ENCODE data around the gene NT5C1B. TPM values are rescaled to one million over a fixed set of nuclear protein-coding genes. Genes with fewer than 3 reads are reported as not detected.

Gene NT5C1B
- total RNA-seq, 2 experiments from 2014 or later, result not detected

DNA sequence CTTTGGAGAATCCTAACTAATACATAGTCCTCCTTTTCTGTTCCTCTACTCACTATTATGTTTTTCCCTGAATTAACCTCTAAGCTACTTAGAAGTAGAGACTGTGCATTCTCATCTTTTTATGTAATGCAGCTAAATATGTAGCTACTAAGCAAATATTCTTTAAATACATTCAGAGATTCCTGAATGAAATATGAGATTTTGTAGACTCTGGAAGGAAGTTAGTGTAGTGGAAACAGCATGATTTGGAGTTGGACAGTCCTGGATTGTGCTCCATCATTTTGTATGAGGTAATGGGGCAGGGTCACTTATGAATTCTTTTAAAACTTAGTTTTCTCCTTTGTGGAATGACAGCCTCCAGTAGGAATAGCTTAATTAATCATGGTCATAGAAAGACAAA is 24.7 kb upstream of the NT5C1B start:
- TF ChIP-seq, protein P1, sequence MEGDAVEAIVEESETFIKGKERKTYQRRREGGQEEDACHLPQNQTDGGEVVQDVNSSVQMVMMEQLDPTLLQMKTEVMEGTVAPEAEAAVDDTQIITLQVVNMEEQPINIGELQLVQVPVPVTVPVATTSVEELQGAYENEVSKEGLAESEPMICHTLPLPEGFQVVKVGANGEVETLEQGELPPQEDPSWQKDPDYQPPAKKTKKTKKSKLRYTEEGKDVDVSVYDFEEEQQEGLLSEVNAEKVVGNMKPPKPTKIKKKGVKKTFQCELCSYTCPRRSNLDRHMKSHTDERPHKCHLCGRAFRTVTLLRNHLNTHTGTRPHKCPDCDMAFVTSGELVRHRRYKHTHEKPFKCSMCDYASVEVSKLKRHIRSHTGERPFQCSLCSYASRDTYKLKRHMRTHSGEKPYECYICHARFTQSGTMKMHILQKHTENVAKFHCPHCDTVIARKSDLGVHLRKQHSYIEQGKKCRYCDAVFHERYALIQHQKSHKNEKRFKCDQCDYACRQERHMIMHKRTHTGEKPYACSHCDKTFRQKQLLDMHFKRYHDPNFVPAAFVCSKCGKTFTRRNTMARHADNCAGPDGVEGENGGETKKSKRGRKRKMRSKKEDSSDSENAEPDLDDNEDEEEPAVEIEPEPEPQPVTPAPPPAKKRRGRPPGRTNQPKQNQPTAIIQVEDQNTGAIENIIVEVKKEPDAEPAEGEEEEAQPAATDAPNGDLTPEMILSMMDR (conservative IDR thresholded peaks at IDR 0.05; ENCODE audit: low read length), result no peak
- no peak for TF ChIP-seq EZH2phosphoT487 (IDR thresholded peaks at IDR 0.05; ENCODE audit: borderline replicate concordance, low read depth, low read length)
- BruUV-seq (replicated peaks), result no TSS peak
- Histone ChIP-seq H4K20me1 (ENCODE audit: insufficient read depth, low read length) (no peaks in the 10 kb centered on the region), H3K4me2 (ENCODE audit: low read length) (no peak overlapping the region), H3K36me3 (ENCODE audit: insufficient read depth, low read length) (no peaks in the 10 kb centered on the region), H3K4me3 (ENCODE audit: low read depth, low read length, poor library complexity, severe bottlenecking) (no peak overlapping the region), H3K79me2 (ENCODE audit: insufficient read depth, low read depth, low read length) (no peaks in the 10 kb centered on the region), H2AFZ (ENCODE audit: low read length) (no peak overlapping the region), H3K9me2 (ENCODE audit: insufficient read depth, low read length) (no peaks in the 10 kb centered on the region), H3K4me1 (ENCODE audit: insufficient read depth, low read length, poor library complexity, severe bottlenecking) (no peaks in the 10 kb centered on the region), H3K9me3 (ENCODE audit: low read length) (no peaks in the 10 kb centered on the region), H3K27ac (ENCODE audit: low read depth, low read length, poor library complexity, severe bottlenecking) (no peak overlapping the region)
- POLR2A ChIA-PET, result interaction anchor here (0.7 to 1.8 kb wide), 3 partner anchors 8 to 1074 kb away, joined by 3 to 6 read pairs (median 3); no protein-coding TSS in a partner anchor
- intact Hi-C loops (cut with micrococcal nuclease; ENCODE audit: unreplicated experiment), result no loop called here
- CTCF ChIA-PET (ENCODE audit: unreplicated experiment), result no interaction called here
- no peak for DNase-seq (ENCODE audit: low spot score)

DNA sequence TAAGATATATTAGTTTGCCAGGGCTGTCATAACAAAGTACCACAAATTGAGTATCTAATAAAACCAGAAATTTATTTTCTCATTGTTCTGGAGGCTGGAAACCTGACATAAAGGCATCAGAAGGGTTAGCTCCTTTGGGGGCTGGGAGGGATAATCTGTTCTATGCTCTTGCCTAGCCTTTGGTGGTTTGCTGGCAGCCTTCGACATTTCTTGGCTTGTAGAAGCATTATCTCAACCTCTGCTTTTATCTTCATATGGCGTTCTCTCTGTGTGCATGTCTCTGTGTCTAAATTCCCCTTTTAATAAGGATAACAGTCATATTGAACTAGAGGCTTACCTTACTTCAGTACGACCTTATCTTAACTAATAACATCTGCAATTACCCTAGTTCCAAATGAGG is 22.8 kb upstream of the NT5C1B start:
- no peaks in the 10 kb centered on the region for H3K36me3 ChIP-seq (ENCODE audit: insufficient read depth, low read length)
- TF ChIP-seq, protein P1 (conservative IDR thresholded peaks at IDR 0.05; ENCODE audit: low read length), result no peak
- no peak for TF ChIP-seq EZH2phosphoT487 (IDR thresholded peaks at IDR 0.05; ENCODE audit: borderline replicate concordance, low read depth, low read length)
- intact Hi-C loops (cut with micrococcal nuclease; ENCODE audit: unreplicated experiment), result no loop called here
- no TSS peak for BruUV-seq (replicated peaks)
- ChIA-PET POLR2A (no interaction called here), CTCF (ENCODE audit: unreplicated experiment) (no interaction called here)
- no peak overlapping the region for H3K27ac ChIP-seq (ENCODE audit: low read depth, low read length, poor library complexity, severe bottlenecking)
- no peaks in the 10 kb centered on the region for H3K4me1 ChIP-seq (ENCODE audit: insufficient read depth, low read length, poor library complexity, severe bottlenecking)
- no peak overlapping the region for H3K4me3 ChIP-seq (ENCODE audit: low read depth, low read length, poor library complexity, severe bottlenecking)
- no peak overlapping the region for H2AFZ ChIP-seq (ENCODE audit: low read length)
- no peaks in the 10 kb centered on the region for H4K20me1 ChIP-seq (ENCODE audit: insufficient read depth, low read length)
- H3K9me2 ChIP-seq (ENCODE audit: insufficient read depth, low read length), result no peaks in the 10 kb centered on the region
- no peaks in the 10 kb centered on the region for H3K79me2 ChIP-seq (ENCODE audit: insufficient read depth, low read depth, low read length)
- DNase-seq (ENCODE audit: low spot score), result no peak
- H3K4me2 ChIP-seq (ENCODE audit: low read length), result no peak overlapping the region
- H3K9me3 ChIP-seq (ENCODE audit: low read length), result no peaks in the 10 kb centered on the region

DNA sequence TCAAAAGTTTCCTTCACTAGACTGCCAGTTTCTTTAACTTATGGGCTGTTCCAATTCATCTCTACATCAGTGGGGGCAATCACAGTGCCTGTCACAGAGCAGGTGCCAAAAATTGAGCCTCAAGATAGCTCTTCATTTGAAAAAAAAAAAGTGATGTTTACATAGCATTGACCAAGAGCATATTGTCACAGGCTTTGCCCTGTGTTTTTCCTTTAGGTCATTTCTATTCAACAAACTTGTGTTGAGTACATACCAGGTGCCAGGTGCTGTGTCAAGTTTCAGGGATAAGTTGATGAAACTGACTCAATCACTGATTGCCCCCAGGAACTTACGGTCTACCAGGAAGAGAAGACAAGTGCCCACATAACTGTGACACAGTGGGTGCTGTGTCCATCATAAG is 22.2 kb upstream of the NT5C1B start:
- CTCF ChIA-PET (ENCODE audit: unreplicated experiment), result no interaction called here
- H4K20me1 ChIP-seq (ENCODE audit: insufficient read depth, low read length), result no peaks in the 10 kb centered on the region
- BruUV-seq (replicated peaks), result no TSS peak
- DNase-seq (ENCODE audit: low spot score), result no peak
- no peak for TF ChIP-seq EZH2phosphoT487 (IDR thresholded peaks at IDR 0.05; ENCODE audit: borderline replicate concordance, low read depth, low read length)
- TF ChIP-seq, protein P1 (conservative IDR thresholded peaks at IDR 0.05; ENCODE audit: low read length), result no peak
- no peaks in the 10 kb centered on the region for H3K36me3 ChIP-seq (ENCODE audit: insufficient read depth, low read length)
- no peak overlapping the region for H3K4me3 ChIP-seq (ENCODE audit: low read depth, low read length, poor library complexity, severe bottlenecking)
- H3K4me1 ChIP-seq (ENCODE audit: insufficient read depth, low read length, poor library complexity, severe bottlenecking), result no peaks in the 10 kb centered on the region
- H2AFZ ChIP-seq (ENCODE audit: low read length), result no peak overlapping the region
- no peak overlapping the region for H3K4me2 ChIP-seq (ENCODE audit: low read length)
- POLR2A ChIA-PET, result interaction anchor here (1.3 kb wide), 1 partner anchor 13 kb away, joined by 4 read pairs; no protein-coding TSS in a partner anchor
- no peak overlapping the region for H3K27ac ChIP-seq (ENCODE audit: low read depth, low read length, poor library complexity, severe bottlenecking)
- no peaks in the 10 kb centered on the region for H3K79me2 ChIP-seq (ENCODE audit: insufficient read depth, low read depth, low read length)
- intact Hi-C loops (cut with micrococcal nuclease; ENCODE audit: unreplicated experiment), result no loop called here
- no peaks in the 10 kb centered on the region for H3K9me3 ChIP-seq (ENCODE audit: low read length)
- no peaks in the 10 kb centered on the region for H3K9me2 ChIP-seq (ENCODE audit: insufficient read depth, low read length)
